HG02852 (cell line): ENCODE data around the gene RBBP5.

Experiments used
- ATAC-seq: cut with Tn5 transposase; IDR thresholded peaks from one replicate; pipeline ENCODE4 v1.9.1; 2021; ENCODE audit warnings: mild to moderate bottlenecking, moderate library complexity; ENCODE audit not compliant: unreplicated experiment

Gene RBBP5

DNA sequence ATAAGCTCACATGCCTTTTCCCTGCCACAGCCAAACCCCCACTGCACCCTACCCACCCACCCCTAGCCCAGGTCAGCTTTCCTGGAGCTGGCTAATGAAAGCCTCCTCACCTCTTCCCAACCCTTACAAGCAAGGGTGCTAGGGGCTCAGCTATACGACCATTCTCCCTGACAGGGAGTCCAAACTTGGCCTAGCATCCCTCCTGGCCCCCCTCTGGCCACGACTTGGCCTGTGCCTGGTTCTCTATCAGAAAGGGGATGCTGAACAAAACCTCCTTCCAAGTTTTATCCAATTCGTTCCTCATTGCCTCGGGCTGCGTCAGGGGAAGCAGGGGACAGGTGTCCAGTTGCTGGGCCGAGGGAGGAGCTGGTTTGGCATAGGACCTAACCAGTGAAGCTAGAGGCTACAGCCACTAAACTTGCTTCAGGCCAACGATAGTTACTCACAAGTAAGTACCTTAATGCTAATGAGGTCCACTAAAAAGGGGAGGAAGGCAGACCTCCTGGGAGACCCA, 46.1 kb downstream of the RBBP5 start:
- ATAC-seq: no peak

- ATAC-seq: no peak
These were observed 47.3 kb downstream of the RBBP5 start for GRCh38 chr1:205074513-205074912.

GRCh38 chr1:205074084-205074483, 47.7 kb downstream of the RBBP5 start:
- ATAC-seq: no peak

- no peak for ATAC-seq
These were observed 48.3 kb downstream of the RBBP5 start for GRCh38 chr1:205073511-205073910.

DNA sequence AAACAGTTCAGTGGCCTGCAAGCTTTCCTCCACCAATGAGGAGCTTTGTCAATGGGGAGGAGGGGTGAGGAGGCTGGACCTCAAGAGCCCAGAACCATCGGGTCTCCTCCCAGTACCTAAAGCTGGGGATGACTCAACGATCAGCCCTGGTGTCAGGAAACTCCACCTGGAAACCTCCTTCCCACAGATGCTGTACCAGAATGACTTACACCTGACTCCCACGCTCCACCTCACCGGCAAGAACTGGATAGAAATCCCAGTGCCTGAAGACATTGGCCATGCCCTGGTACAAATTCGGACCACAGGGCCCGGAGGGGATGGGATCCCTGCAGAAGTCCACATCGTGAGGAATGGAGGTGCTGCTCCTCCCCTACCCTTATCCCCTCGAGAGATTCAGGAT, 48.9 kb downstream of the RBBP5 start:
- no peak for ATAC-seq

DNA sequence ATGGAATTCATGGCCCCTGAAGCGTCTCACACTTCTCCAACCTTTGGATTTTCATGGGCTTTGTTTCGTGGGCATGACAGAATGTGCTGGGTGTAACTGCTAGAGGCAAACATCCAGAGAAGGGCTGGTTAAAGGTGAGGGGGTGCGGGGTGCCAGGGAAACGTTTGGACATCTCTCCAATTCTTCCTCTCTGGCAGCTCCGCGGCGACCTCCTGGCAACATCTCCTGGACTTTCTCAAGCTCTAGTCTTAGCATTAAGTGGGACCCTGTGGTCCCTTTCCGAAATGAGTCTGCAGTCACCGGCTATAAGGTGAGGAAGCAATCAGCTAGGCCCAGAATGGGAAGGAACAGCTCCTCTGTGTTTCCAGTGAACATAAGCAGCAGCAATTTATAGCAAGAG, 49.5 kb downstream of the RBBP5 start:
- no peak for ATAC-seq

GRCh38 chr1:205071801-205072200, 50.0 kb downstream of the RBBP5 start:
- no peak for ATAC-seq

- ATAC-seq: no peak
These were observed 50.8 kb downstream of the RBBP5 start for GRCh38 chr1:205071028-205071409.

- ATAC-seq: no peak
These were observed 52.2 kb downstream of the RBBP5 start for GRCh38 chr1:205069371-205070125.

DNA sequence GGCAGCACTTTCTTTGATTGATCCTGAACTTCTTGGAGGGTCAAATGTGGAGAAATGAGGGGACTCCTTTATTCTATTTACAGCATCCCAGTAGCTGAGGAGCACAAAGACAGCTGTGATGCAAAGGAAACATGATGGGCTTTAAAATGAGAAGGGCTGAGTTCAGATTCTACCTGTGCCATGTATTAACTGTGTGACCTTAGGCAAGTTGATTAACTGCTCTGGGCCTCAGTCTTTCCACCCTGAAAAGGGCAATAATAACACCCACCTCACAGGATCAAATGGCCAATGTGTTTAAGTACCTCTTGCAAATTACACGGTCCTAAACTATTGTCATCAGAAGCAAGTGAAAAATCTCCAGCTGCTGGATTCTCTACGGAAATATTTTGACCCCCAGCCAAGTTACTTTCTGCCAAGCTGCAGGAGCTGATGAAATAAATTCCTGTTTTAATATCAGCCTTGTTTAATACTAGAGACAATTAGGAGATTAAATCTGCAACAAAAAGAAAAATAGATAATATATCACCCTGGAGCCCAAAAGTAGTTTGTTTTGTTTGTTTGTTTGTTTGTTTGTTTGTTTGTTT, 53.2 kb downstream of the RBBP5 start:
- no peak for ATAC-seq

- ATAC-seq: no peak
These were observed 53.8 kb downstream of the RBBP5 start for GRCh38 chr1:205068001-205068400.

GRCh38 chr1:205067031-205067430, 54.7 kb downstream of the RBBP5 start:
- no peak for ATAC-seq

- ATAC-seq: no peak
These were observed 55.5 kb downstream of the RBBP5 start for GRCh38 chr1:205066141-205066818.

GRCh38 chr1:205065666-205066065, 56.1 kb downstream of the RBBP5 start:
- no peak for ATAC-seq

DNA sequence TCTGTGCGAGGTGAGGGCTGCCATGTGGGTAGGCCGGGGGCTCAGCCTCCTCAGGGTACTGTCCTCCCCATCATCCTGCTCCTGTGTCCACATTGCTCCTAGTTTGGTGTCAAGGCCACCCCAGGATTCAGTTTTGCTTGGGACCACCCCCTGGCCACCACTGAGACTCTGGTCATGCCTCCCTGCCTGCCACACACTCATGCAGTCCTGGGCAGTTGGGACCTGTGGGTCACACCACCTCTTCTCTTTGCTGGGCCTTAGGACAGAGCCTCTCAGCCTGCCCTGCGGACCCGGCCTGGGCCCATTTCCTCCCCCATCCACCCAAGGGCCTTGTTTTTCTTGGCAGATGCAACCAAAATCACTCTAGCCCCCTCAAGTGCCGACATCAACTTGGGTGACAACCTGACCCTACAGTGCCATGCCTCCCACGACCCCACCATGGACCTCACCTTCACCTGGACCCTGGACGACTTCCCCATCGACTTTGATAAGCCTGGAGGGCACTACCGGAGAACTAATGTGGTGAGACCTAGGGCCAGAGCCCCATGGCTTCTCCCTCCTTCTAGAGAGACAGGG, 56.9 kb downstream of the RBBP5 start:
- ATAC-seq: no peak

DNA sequence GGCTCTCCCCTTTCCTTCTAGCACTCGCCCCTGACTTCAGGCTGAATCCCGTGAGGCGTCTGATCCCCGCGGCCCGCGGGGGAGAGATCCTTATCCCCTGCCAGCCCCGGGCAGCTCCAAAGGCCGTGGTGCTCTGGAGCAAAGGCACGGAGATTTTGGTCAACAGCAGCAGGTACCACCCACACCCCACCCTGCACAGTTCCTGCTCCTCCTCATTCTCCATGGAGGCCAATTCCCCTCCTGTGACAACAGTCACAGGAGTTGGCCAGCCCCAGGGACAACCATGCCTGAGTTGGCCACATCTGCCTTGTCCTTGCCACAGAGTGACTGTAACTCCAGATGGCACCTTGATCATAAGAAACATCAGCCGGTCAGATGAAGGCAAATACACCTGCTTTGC, 57.5 kb downstream of the RBBP5 start:
- no peak for ATAC-seq

DNA sequence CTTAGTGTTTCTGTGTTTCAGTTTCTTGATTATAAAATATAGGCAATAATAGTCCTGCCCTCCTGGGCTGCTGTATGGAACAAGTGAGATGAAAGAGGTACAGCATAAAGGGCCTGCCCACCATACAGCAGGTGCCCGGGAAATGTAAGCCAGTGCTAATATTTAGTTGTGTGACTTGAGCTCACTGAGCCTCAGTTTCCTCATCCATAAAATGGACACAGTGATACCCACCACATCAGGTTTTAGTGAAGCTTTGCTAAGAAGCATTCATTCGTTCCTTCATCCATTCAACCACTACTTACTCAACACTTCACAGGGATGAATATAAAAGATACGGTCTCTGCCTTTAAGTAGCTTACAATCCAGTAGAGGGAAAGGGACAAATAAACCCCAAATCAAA, 58.9 kb downstream of the RBBP5 start:
- ATAC-seq: no peak

- no peak for ATAC-seq
These were observed 59.5 kb downstream of the RBBP5 start for GRCh38 chr1:205062319-205062718.

DNA sequence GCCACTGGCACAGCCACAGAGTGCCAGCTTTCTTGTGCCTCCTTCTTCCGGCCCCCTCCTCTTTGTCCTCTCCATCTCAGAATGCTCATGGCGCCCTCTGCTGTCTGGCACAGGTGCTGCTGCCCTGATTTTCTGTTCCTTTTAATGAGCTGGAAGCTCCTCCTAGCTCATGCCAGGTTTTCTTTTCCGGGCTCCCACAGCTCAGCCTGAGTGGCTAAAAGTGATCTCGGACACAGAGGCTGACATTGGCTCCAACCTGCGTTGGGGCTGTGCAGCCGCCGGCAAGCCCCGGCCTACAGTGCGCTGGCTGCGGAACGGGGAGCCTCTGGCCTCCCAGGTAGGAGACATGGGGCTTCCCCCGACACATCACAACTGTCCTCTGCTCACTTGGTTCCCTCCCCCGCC, 60.1 kb downstream of the RBBP5 start:
- ATAC-seq: no peak

GRCh38 chr1:205061227-205061626, 60.6 kb downstream of the RBBP5 start:
- no peak for ATAC-seq

DNA sequence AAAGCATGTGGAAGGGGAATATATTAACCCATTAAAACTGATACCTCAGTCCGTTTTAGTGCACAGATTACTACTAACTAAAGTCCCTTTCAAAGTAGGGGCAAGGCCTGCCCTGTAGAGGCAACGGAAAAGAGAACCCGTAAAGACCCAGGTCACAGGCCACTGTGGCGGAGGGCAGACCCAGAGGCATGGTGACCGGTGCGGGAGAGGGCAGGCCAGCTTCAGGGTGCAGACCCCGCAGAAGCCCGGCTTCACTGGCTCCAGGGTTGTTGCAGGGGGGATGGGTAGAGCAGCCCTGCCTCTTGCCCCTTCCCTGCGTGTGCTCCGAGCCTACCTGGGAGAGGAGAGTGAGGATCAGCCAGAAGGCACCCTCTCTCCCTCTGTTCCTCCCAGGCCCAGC, 61.0 kb downstream of the RBBP5 start:
- ATAC-seq: no peak

DNA sequence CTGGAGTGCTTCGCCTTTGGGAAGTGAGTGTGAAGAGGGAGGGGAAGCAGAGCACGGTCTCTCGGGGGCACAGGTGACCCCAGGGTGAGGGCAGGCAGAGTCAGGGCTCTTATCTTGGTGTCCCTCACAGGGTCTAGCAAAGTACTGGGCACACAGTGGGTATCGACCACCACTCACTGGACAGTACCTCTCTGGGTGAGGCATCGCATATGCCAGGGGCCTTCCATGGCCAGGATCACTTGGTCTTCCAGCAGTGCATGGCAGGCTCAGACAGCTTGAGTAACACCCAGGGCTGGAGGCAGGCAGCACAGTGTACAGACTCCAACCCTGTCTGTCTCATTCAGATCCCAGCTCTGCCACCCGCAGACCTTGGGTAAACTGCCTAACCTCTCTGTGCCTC, 62.1 kb downstream of the RBBP5 start:
- ATAC-seq: no peak
